ENCODE results near the gene TRHDE.

Gene TRHDE

DNA sequence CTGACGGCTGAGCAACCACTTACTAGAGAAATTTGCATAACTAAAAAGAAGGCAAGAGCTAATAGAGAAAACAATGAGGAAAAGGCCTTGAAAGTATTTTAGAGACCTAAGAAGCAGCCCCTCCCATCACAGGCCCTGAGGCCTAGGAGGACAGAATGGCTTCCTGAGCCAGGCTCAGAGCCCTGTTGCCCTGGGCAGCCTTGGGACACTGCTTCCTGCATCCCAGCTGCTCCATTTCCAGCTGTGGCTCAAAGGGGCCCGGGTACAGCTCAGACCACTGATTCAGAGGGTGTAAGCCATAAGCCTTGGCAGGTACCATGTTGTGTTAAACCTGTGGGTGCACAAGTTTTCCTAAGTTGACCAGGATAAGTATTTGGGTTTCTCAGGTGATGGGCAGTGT lies 181.4 kb downstream of the TRHDE start:
- Histone ChIP-seq H3K4me2 (ENCODE audit: low read length) (no peak overlapping the region), H3K27ac (no peak overlapping the region), H3K4me3 (ENCODE audit: low read depth, low read length) (no peak overlapping the region), H3K79me2 (no peaks in the 10 kb centered on the region), H3K4me1 (no peaks in the 10 kb centered on the region), H3K27me3 (ENCODE audit: control insufficient read depth, insufficient read depth, low read length) (no peaks in the 10 kb centered on the region), H3K36me3 (ENCODE audit: control insufficient read depth, insufficient read depth, low read length) (no peaks in the 10 kb centered on the region), H3K9ac (no peak overlapping the region), H3K9me3 (ENCODE audit: control insufficient read depth, low read length) (no peaks in the 10 kb centered on the region), H2AFZ (no peak overlapping the region)
- TF ChIP-seq, protein P1, sequence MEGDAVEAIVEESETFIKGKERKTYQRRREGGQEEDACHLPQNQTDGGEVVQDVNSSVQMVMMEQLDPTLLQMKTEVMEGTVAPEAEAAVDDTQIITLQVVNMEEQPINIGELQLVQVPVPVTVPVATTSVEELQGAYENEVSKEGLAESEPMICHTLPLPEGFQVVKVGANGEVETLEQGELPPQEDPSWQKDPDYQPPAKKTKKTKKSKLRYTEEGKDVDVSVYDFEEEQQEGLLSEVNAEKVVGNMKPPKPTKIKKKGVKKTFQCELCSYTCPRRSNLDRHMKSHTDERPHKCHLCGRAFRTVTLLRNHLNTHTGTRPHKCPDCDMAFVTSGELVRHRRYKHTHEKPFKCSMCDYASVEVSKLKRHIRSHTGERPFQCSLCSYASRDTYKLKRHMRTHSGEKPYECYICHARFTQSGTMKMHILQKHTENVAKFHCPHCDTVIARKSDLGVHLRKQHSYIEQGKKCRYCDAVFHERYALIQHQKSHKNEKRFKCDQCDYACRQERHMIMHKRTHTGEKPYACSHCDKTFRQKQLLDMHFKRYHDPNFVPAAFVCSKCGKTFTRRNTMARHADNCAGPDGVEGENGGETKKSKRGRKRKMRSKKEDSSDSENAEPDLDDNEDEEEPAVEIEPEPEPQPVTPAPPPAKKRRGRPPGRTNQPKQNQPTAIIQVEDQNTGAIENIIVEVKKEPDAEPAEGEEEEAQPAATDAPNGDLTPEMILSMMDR (IDR thresholded peaks at IDR 0.05), result no peak

DNA sequence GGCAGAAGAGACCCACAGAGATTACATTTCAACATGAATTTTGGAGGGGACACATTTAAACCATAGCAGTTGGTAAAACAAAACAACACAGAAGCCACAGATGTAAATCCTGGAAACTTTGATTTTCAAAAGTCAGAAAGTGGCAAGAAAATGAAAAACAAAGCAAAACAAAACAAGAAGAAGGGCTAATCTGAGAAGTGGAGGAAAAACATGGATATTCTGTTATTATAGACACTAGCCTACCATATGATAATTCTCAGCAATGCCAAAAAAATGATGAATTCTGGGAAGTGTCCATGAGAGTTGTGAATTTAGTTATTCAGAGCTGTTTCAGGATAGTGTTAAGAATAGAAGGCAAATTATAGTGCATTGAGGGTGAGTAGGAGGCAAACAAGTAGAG lies 192.3 kb downstream of the TRHDE start:
- Histone ChIP-seq H3K4me2 (ENCODE audit: low read length) (no peak overlapping the region), H3K27me3 (ENCODE audit: control insufficient read depth, insufficient read depth, low read length) (no peaks in the 10 kb centered on the region), H3K79me2 (no peaks in the 10 kb centered on the region), H3K4me3 (ENCODE audit: low read depth, low read length) (no peak overlapping the region), H2AFZ (no peak overlapping the region), H3K4me1 (no peaks in the 10 kb centered on the region), H3K9ac (no peak overlapping the region), H3K9me3 (ENCODE audit: control insufficient read depth, low read length) (no peaks in the 10 kb centered on the region), H3K27ac (no peak overlapping the region), H3K36me3 (ENCODE audit: control insufficient read depth, insufficient read depth, low read length) (no peaks in the 10 kb centered on the region)
- TF ChIP-seq, protein P1 (IDR thresholded peaks at IDR 0.05), result no peak

DNA sequence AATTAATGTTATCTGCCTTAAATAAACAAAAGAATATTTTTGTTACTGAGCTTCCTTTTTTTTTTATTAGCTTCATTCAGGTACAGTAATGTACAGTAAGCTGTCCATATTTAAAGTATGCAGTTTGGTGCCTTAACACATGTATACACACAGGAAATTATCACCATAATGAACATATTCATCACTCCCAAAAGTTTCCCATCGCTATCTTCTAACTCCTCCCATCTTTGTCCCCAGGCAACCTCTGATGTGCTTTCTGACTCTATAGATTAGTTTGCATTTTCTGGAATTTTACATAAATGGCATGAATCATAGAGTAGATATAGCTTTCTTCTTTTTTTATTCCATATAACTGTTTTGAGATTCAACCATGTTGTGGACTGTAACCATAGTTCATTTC lies 193.0 kb downstream of the TRHDE start:
- no peak overlapping the region for H3K4me2 ChIP-seq (ENCODE audit: low read length)
- no peaks in the 10 kb centered on the region for H3K79me2 ChIP-seq
- no peaks in the 10 kb centered on the region for H3K9me3 ChIP-seq (ENCODE audit: control insufficient read depth, low read length)
- no peaks in the 10 kb centered on the region for H3K36me3 ChIP-seq (ENCODE audit: control insufficient read depth, insufficient read depth, low read length)
- no peaks in the 10 kb centered on the region for H3K4me1 ChIP-seq
- no peak overlapping the region for H3K4me3 ChIP-seq (ENCODE audit: low read depth, low read length)
- H2AFZ ChIP-seq, result no peak overlapping the region
- H3K27me3 ChIP-seq (ENCODE audit: control insufficient read depth, insufficient read depth, low read length), result no peaks in the 10 kb centered on the region
- H3K9ac ChIP-seq, result no peak overlapping the region
- TF ChIP-seq, protein P1 (IDR thresholded peaks at IDR 0.05), result no peak
- no peak overlapping the region for H3K27ac ChIP-seq

DNA sequence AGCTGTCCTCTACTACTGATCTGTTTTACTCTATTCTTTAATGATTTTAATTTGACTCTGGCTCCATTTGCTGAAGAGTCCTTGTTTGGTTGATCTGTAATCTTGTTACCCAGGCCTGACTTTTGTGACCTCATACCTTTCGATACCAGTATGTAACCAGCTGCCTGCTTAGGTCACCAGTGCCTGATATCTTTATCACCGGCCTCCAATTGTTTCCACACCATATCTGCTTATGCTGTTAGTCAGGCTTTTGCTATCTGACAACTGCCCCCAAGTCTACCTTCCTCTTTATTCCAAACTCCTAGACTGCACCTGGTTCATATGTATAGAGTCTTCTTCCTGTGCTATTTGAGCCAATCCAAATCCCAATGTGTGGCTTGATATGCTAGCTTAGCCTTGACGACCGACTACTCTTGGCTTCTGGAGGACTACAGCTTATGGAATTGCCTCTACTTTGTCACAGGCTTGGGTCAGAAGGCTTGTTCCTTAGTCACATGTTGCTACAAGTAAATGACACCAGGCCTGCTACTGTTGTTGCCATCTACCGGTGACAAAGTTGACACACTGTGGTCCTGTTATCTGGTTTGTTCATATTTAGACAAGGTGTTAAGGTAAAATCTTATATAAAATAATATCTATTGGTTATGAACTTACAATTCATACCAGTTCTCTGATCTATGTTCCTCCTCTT lies 193.9 kb downstream of the TRHDE start:
- Histone ChIP-seq H3K79me2 (no peaks in the 10 kb centered on the region), H3K36me3 (ENCODE audit: control insufficient read depth, insufficient read depth, low read length) (no peaks in the 10 kb centered on the region)
- TF ChIP-seq, protein P1 (IDR thresholded peaks at IDR 0.05), result no peak

DNA sequence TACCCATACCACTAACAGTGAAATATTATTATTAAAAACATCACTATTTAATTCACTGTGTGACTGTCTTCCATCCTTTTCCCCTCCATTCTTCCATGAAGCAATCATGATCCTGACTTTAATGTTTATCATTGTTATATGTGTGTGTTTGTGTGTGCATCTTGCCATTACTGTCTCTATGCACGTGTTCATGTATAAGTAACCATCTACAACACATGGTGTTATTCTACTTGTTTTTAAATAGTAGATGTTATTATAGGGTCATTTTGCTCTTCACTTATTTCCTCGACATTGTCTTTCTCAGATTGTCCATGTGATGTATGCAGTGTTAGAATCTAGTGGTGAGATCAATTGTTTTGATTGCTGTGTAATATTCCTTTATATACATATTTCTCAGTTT lies 195.8 kb downstream of the TRHDE start:
- Histone ChIP-seq H3K9me3 (ENCODE audit: control insufficient read depth, low read length) (no peaks in the 10 kb centered on the region), H3K4me2 (ENCODE audit: low read length) (no peak overlapping the region), H3K4me1 (no peaks in the 10 kb centered on the region), H3K4me3 (ENCODE audit: low read depth, low read length) (no peak overlapping the region), H3K27ac (no peak overlapping the region), H2AFZ (no peak overlapping the region), H3K9ac (no peak overlapping the region), H3K79me2 (no peaks in the 10 kb centered on the region), H3K27me3 (ENCODE audit: control insufficient read depth, insufficient read depth, low read length) (no peaks in the 10 kb centered on the region), H3K36me3 (ENCODE audit: control insufficient read depth, insufficient read depth, low read length) (no peaks in the 10 kb centered on the region)
- TF ChIP-seq, protein P1 (IDR thresholded peaks at IDR 0.05), result no peak

More for the DNA sequence above, 193.9 kb downstream of the TRHDE start:
- H3K9me3 ChIP-seq (ENCODE audit: control insufficient read depth, low read length), result no peaks in the 10 kb centered on the region
- no peak overlapping the region for H3K9ac ChIP-seq
- no peaks in the 10 kb centered on the region for H3K27me3 ChIP-seq (ENCODE audit: control insufficient read depth, insufficient read depth, low read length)
- no peak overlapping the region for H2AFZ ChIP-seq
- H3K27ac ChIP-seq, result no peak overlapping the region
- no peaks in the 10 kb centered on the region for H3K4me1 ChIP-seq
- H3K4me3 ChIP-seq (ENCODE audit: low read depth, low read length), result no peak overlapping the region
- H3K4me2 ChIP-seq (ENCODE audit: low read length), result no peak overlapping the region
